ENCODE results near the gene MIR17HG.

Gene MIR17HG

GRCh38 chr13:91399189-91400062 is 51.9 kb downstream of the MIR17HG start:
- no peak overlapping the region for H3K4me3 ChIP-seq (ENCODE audit: low read length)
- DNase-seq (ENCODE audit: low read depth) = no peak
- TF ChIP-seq, protein P1, sequence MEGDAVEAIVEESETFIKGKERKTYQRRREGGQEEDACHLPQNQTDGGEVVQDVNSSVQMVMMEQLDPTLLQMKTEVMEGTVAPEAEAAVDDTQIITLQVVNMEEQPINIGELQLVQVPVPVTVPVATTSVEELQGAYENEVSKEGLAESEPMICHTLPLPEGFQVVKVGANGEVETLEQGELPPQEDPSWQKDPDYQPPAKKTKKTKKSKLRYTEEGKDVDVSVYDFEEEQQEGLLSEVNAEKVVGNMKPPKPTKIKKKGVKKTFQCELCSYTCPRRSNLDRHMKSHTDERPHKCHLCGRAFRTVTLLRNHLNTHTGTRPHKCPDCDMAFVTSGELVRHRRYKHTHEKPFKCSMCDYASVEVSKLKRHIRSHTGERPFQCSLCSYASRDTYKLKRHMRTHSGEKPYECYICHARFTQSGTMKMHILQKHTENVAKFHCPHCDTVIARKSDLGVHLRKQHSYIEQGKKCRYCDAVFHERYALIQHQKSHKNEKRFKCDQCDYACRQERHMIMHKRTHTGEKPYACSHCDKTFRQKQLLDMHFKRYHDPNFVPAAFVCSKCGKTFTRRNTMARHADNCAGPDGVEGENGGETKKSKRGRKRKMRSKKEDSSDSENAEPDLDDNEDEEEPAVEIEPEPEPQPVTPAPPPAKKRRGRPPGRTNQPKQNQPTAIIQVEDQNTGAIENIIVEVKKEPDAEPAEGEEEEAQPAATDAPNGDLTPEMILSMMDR (IDR thresholded peaks at IDR 0.05; ENCODE audit: insufficient read depth, low read depth, low read length, missing control alignments) = no peak

DNA sequence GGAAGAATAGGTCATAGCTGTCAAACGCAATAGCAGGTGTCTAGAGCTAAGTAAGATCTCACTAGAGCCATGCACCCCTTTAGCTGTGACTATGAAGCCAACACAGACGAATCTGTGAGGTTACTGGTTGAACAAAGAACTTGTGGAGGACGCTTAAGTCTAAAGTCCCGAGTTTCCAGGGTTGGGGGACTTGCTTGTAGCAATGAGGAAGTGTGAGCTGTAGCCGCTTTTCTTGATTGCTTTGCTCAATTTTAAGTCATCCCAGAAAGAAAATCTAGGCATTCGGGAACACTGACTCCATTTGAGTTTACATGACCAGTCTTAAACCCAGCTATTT is 52.5 kb downstream of the MIR17HG start:
- TF ChIP-seq, protein P1 (IDR thresholded peaks at IDR 0.05; ENCODE audit: insufficient read depth, low read depth, low read length, missing control alignments) = no peak
- no peak overlapping the region for H3K4me3 ChIP-seq (ENCODE audit: low read length)
- no peak for DNase-seq (ENCODE audit: low read depth)

DNA sequence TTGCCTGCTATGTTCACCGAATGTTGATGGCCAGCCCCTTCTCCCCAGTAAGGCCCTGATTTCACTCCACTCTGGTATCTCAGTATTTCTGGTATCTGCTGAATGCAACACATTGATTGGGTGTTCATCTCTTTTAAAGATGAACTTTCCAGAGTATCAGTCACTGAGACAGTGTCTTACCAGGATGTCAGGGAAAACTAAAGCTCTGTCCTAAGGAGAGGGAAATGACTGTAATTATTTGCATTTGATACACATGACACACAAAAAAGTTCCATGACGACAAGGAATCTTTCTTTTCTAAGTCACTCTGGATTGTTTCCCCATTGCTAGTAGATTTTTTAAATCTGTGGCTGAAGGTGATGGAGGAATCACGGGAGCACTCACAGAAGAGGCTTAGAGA is 53.2 kb downstream of the MIR17HG start:
- no peak overlapping the region for H3K4me3 ChIP-seq (ENCODE audit: low read length)
- DNase-seq (ENCODE audit: low read depth) = no peak
- TF ChIP-seq, protein P1 (IDR thresholded peaks at IDR 0.05; ENCODE audit: insufficient read depth, low read depth, low read length, missing control alignments) = no peak

- no peak overlapping the region for H3K4me3 ChIP-seq (ENCODE audit: low read length)
- DNase-seq (ENCODE audit: low read depth) = no peak
- TF ChIP-seq, protein P1 (IDR thresholded peaks at IDR 0.05; ENCODE audit: insufficient read depth, low read depth, low read length, missing control alignments) = no peak
These were observed 54.4 kb downstream of the MIR17HG start for GRCh38 chr13:91401920-91402319.

Measured in epithelial cell of esophagus (primary cell).